BLaER1 (cell line): ENCODE measurements around the gene UBE2QL1.

Experiments used
- H3K27ac ChIP-seq: shearing (Covaris generic); formaldehyde crosslinking; 2 replicates; pipeline ENCODE4 v1.8.1; 2022
- H3K27me3 ChIP-seq: shearing (Covaris generic); formaldehyde crosslinking; 2 replicates; pipeline ENCODE4 v1.8.1; 2022
- H3K36me3 ChIP-seq: shearing (Covaris generic); formaldehyde crosslinking; 2 replicates; pipeline ENCODE4 v1.8.1; 2022
- H3K4me1 ChIP-seq: shearing (Covaris generic); formaldehyde crosslinking; 2 replicates; pipeline ENCODE4 v1.8.1; 2022
- H3K4me2 ChIP-seq: shearing (Covaris generic); formaldehyde crosslinking; 2 replicates; pipeline ENCODE4 v1.8.1; 2022
- H3K4me3 ChIP-seq: shearing (Covaris generic); formaldehyde crosslinking; 2 replicates; pipeline ENCODE4 v1.8.1; 2022
- H3K9ac ChIP-seq: shearing (Covaris generic); formaldehyde crosslinking; 2 replicates; pipeline ENCODE4 v1.8.1; 2022
- H3K9me3 ChIP-seq: shearing (Covaris generic); formaldehyde crosslinking; 2 replicates; pipeline ENCODE4 v1.8.1; 2022
- H4K20me1 ChIP-seq: shearing (Covaris generic); formaldehyde crosslinking; 2 replicates; pipeline ENCODE4 v1.8.1; 2022
- Cebpa-rat ChIP-seq: shearing (Covaris generic); IDR thresholded peaks from 2 replicates; pipeline ENCODE4 v1.8.1; 2022

UBE2QL1 gene

GRCh38 chr5:6408627-6409446 is 39.8 kb upstream of the UBE2QL1 start:
- no peak for TF ChIP-seq Cebpa-rat
- Histone ChIP-seq H3K4me2 (no peak overlapping the region), H3K4me3 (no peak overlapping the region), H3K27ac (no peak overlapping the region), H3K9me3 (no peaks in the 10 kb centered on the region), H3K9ac (no peak overlapping the region), H3K4me1 (no peaks in the 10 kb centered on the region), H4K20me1 (no peaks in the 10 kb centered on the region), H3K36me3 (no peaks in the 10 kb centered on the region), H3K27me3 (no peaks in the 10 kb centered on the region)

GRCh38 chr5:6410421-6410820 is 38.2 kb upstream of the UBE2QL1 start:
- Histone ChIP-seq H3K9me3 (no peaks in the 10 kb centered on the region), H3K4me1 (no peaks in the 10 kb centered on the region), H3K4me3 (no peak overlapping the region), H3K4me2 (no peak overlapping the region), H4K20me1 (no peaks in the 10 kb centered on the region), H3K27me3 (no peaks in the 10 kb centered on the region), H3K9ac (no peak overlapping the region), H3K27ac (no peak overlapping the region), H3K36me3 (no peaks in the 10 kb centered on the region)
- TF ChIP-seq Cebpa-rat = no peak

- Histone ChIP-seq H3K9me3 (no peaks in the 10 kb centered on the region), H3K4me1 (no peaks in the 10 kb centered on the region), H3K27ac (no peak overlapping the region), H3K4me2 (no peak overlapping the region), H3K36me3 (no peaks in the 10 kb centered on the region), H3K9ac (no peak overlapping the region), H3K27me3 (no peaks in the 10 kb centered on the region), H4K20me1 (no peaks in the 10 kb centered on the region), H3K4me3 (no peak overlapping the region)
- TF ChIP-seq Cebpa-rat = no peak
Observed at GRCh38 chr5:6411141-6411540, 37.5 kb upstream of the UBE2QL1 start.

GRCh38 chr5:6412811-6413210 is 35.8 kb upstream of the UBE2QL1 start:
- Histone ChIP-seq H3K4me3 (no peak overlapping the region), H3K27ac (no peak overlapping the region), H4K20me1 (no peaks in the 10 kb centered on the region), H3K9ac (no peak overlapping the region), H3K27me3 (no peaks in the 10 kb centered on the region), H3K4me1 (no peaks in the 10 kb centered on the region), H3K9me3 (peaks cover 2% of the 10 kb centered on the region; the same call in 1 of the 2 replicates), H3K4me2 (no peak overlapping the region), H3K36me3 (no peaks in the 10 kb centered on the region)
- TF ChIP-seq Cebpa-rat = no peak

GRCh38 chr5:6417657-6418056 is 31.0 kb upstream of the UBE2QL1 start:
- no peaks in the 10 kb centered on the region for H3K27me3 ChIP-seq
- H3K36me3 ChIP-seq = no peaks in the 10 kb centered on the region
- H3K4me1 ChIP-seq = no peaks in the 10 kb centered on the region
- H3K9ac ChIP-seq = no peak overlapping the region
- H3K27ac ChIP-seq = no peak overlapping the region
- no peak for TF ChIP-seq Cebpa-rat
- H3K4me2 ChIP-seq = no peak overlapping the region
- H3K9me3 ChIP-seq = peaks cover 7% of the 10 kb centered on the region; the same call in 1 of the 2 replicates
- H4K20me1 ChIP-seq = no peaks in the 10 kb centered on the region
- H3K4me3 ChIP-seq = no peak overlapping the region

- no peak overlapping the region for H3K27ac ChIP-seq
- H3K4me1 ChIP-seq = no peaks in the 10 kb centered on the region
- TF ChIP-seq Cebpa-rat = no peak
- H3K27me3 ChIP-seq = no peaks in the 10 kb centered on the region
- no peak overlapping the region for H3K4me3 ChIP-seq
- no peaks in the 10 kb centered on the region for H3K36me3 ChIP-seq
- H3K9me3 ChIP-seq = peaks cover 7% of the 10 kb centered on the region; the same call in 1 of the 2 replicates
- H3K4me2 ChIP-seq = no peak overlapping the region
- no peaks in the 10 kb centered on the region for H4K20me1 ChIP-seq
- H3K9ac ChIP-seq = no peak overlapping the region
Observed at GRCh38 chr5:6418679-6419276, 29.9 kb upstream of the UBE2QL1 start.

- H3K4me1 ChIP-seq = no peaks in the 10 kb centered on the region
- no peak overlapping the region for H3K27ac ChIP-seq
- no peak overlapping the region for H3K9ac ChIP-seq
- no peaks in the 10 kb centered on the region for H4K20me1 ChIP-seq
- no peaks in the 10 kb centered on the region for H3K27me3 ChIP-seq
- peaks cover 7% of the 10 kb centered on the region; the same call in 1 of the 2 replicates for H3K9me3 ChIP-seq
- H3K4me3 ChIP-seq = no peak overlapping the region
- no peak for TF ChIP-seq Cebpa-rat
- no peaks in the 10 kb centered on the region for H3K36me3 ChIP-seq
- H3K4me2 ChIP-seq = no peak overlapping the region
Observed at GRCh38 chr5:6419340-6419852, 29.3 kb upstream of the UBE2QL1 start.

GRCh38 chr5:6423327-6424109 is 25.1 kb upstream of the UBE2QL1 start:
- Histone ChIP-seq H3K27me3 (no peaks in the 10 kb centered on the region), H3K4me3 (no peak overlapping the region), H3K27ac (no peak overlapping the region), H3K4me1 (no peaks in the 10 kb centered on the region), H3K9me3 (no peaks in the 10 kb centered on the region), H3K9ac (no peak overlapping the region), H3K36me3 (no peaks in the 10 kb centered on the region), H4K20me1 (no peaks in the 10 kb centered on the region), H3K4me2 (no peak overlapping the region)
- TF ChIP-seq Cebpa-rat = no peak

- no peaks in the 10 kb centered on the region for H3K27me3 ChIP-seq
- no peak overlapping the region for H3K4me2 ChIP-seq
- H3K9me3 ChIP-seq = no peaks in the 10 kb centered on the region
- H3K9ac ChIP-seq = no peak overlapping the region
- no peak overlapping the region for H3K27ac ChIP-seq
- H4K20me1 ChIP-seq = no peaks in the 10 kb centered on the region
- no peaks in the 10 kb centered on the region for H3K4me1 ChIP-seq
- TF ChIP-seq Cebpa-rat = no peak
- H3K4me3 ChIP-seq = no peak overlapping the region
- no peaks in the 10 kb centered on the region for H3K36me3 ChIP-seq
Observed at GRCh38 chr5:6424110-6424659, 24.5 kb upstream of the UBE2QL1 start.
